ENCODE data around the gene CGB8.
"Not testable (repeated sequence)": the region's sequence is repeated elsewhere in the genome, so short reads cannot be mapped to it uniquely, and the experiment has no call there.

The CGB8 gene

GRCh38 chr19:49022116-49022515 lies 26.8 kb downstream of the CGB8 start:
- no peak for DNase-seq
- TF ChIP-seq, protein P1, sequence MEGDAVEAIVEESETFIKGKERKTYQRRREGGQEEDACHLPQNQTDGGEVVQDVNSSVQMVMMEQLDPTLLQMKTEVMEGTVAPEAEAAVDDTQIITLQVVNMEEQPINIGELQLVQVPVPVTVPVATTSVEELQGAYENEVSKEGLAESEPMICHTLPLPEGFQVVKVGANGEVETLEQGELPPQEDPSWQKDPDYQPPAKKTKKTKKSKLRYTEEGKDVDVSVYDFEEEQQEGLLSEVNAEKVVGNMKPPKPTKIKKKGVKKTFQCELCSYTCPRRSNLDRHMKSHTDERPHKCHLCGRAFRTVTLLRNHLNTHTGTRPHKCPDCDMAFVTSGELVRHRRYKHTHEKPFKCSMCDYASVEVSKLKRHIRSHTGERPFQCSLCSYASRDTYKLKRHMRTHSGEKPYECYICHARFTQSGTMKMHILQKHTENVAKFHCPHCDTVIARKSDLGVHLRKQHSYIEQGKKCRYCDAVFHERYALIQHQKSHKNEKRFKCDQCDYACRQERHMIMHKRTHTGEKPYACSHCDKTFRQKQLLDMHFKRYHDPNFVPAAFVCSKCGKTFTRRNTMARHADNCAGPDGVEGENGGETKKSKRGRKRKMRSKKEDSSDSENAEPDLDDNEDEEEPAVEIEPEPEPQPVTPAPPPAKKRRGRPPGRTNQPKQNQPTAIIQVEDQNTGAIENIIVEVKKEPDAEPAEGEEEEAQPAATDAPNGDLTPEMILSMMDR (IDR thresholded peaks at IDR 0.05; ENCODE audit: low read depth, low read length): no peak
- no peak overlapping the region for H3K4me3 ChIP-seq (ENCODE audit: low read depth, low read length)
- H3K4me1 ChIP-seq: peaks cover 12% of the 10 kb centered on the region
- no peaks in the 10 kb centered on the region for H3K36me3 ChIP-seq
- no peaks in the 10 kb centered on the region for H3K9me3 ChIP-seq
- H3K27me3 ChIP-seq: no peaks in the 10 kb centered on the region

- no peak for DNase-seq
- TF ChIP-seq, protein P1 (IDR thresholded peaks at IDR 0.05; ENCODE audit: low read depth, low read length): no peak
- H3K9me3 ChIP-seq: no peaks in the 10 kb centered on the region
- peaks cover 12% of the 10 kb centered on the region for H3K4me1 ChIP-seq
- H3K4me3 ChIP-seq (ENCODE audit: low read depth, low read length): no peak overlapping the region
- H3K36me3 ChIP-seq: no peaks in the 10 kb centered on the region
- H3K27me3 ChIP-seq: no peaks in the 10 kb centered on the region
Observed at GRCh38 chr19:49020931-49021895, 27.7 kb downstream of the CGB8 start.

- H3K27me3 ChIP-seq: no peaks in the 10 kb centered on the region
- peaks cover 4% of the 10 kb centered on the region for H3K36me3 ChIP-seq
- no peaks in the 10 kb centered on the region for H3K9me3 ChIP-seq
- no peak for DNase-seq
- TF ChIP-seq, protein P1 (IDR thresholded peaks at IDR 0.05; ENCODE audit: low read depth, low read length): no peak
- no peak overlapping the region for H3K4me3 ChIP-seq (ENCODE audit: low read depth, low read length)
- peaks cover 12% of the 10 kb centered on the region for H3K4me1 ChIP-seq
Observed at GRCh38 chr19:49020342-49020741, 28.6 kb downstream of the CGB8 start.

DNA sequence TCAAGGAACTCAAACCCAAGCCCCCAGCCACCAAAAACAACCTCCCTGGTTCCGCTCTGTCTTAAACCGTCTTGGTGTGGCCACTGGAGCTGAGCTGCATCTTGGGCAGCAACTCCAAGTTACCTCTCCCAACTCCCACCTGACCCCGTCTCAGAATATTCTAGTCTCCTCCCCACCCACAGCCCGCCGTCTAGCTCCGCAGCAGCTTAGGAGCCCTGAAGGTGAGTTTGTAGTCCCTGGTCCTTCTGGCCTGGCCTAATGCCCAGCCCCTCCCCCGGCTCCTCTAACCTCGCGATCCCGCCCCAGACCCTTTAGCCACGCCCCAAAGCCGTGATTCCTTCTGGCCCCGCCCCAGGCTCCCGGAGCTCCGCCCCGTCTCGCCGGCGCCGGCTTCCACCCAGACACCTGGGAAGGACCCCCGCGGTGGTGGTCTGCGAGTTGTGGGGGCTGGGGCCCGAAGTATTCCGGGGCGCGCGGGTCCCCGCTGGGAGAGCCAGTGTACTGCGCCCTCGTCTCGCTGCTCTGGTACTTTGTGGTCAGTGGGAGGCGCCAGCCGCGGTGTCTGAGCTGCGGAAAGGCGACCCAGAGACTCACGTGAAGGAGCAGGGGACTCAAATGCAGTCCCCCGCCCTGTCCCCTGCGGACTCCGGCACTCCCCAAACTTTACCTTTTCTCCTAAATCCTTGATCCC lies 29.5 kb downstream of the CGB8 start:
- H3K4me1 ChIP-seq: peaks cover 12% of the 10 kb centered on the region
- TF ChIP-seq, protein P1 (IDR thresholded peaks at IDR 0.05; ENCODE audit: low read depth, low read length): peak; percentile 37
- peaks cover 13% of the 10 kb centered on the region for H3K36me3 ChIP-seq
- peak; percentile 88 for DNase-seq
- no peaks in the 10 kb centered on the region for H3K9me3 ChIP-seq
- no peaks in the 10 kb centered on the region for H3K27me3 ChIP-seq
- peak overlapping the region; percentile 62 for H3K4me3 ChIP-seq (ENCODE audit: low read depth, low read length)

DNA sequence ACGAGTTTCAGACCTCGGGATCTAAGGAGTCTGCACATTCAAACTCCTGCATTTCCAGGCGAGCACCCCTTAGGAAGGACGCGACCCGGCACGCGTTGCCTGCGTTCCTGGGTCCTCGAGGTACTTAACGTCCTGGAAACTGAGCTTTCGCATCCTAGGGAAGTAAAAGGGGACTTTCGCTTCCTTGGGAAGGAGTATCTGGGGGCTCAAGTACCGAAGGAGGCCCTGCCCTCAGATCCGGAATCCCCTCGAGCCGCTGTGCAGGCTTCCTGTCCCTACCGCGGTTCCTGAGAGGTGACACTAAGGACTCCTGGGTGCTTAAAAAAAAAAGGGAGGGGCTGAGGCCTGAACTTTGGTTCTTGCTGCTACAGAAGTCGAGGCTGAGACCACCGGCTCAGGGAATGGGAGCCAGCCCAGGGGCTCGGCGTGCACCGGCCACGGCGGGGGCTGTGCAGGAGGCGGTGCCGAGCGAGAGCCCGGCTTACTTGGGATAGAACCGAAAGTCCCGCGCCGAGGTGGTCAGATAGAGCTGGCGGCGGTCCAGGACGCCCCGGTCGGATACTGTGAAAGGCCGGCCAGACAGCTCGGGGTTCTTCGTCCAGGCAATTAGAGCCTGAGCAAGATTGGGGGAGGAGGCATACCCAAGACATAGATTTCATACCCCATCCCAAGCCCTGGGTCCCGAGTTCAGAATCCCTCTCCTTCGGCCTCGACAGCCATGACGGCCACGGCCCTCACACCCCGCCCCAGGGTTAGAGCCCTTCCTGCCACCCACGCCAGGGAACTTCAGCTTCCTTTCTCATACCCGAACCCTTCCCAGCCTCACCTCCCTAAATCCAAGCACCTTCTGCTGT lies 30.3 kb downstream of the CGB8 start:
- peak overlapping the region; percentile 62 for H3K4me3 ChIP-seq (ENCODE audit: low read depth, low read length)
- H3K9me3 ChIP-seq, DNase-seq: not testable (repeated sequence)

More for the DNA sequence above, 30.3 kb downstream of the CGB8 start:
- H3K4me1 ChIP-seq: peaks cover 12% of the 10 kb centered on the region
- H3K27me3 ChIP-seq: not testable (repeated sequence)
- H3K36me3 ChIP-seq: peaks cover 17% of the 10 kb centered on the region

Measured in BE2C (cell line).